Measurements from ENCODE around the gene TLR5.

GRCh38 chr1:223142795-223143536 is at the start of gene TLR5:
- peak; percentile 55 for TF ChIP-seq CTCF (conservative IDR thresholded peaks at IDR 0.05; ENCODE audit: low read depth, low read length)
- no peak for TF ChIP-seq USF2 (IDR thresholded peaks at IDR 0.05; ENCODE audit: low read depth, low read length)
- no peak for TF ChIP-seq MAZ (IDR thresholded peaks at IDR 0.05; ENCODE audit: borderline replicate concordance, low read depth, low read length)
- no peak for TF ChIP-seq POLR2A (IDR thresholded peaks at IDR 0.05; ENCODE audit: low read depth, low read length)
- no peak for TF ChIP-seq RFX5 (IDR thresholded peaks at IDR 0.05; ENCODE audit: low read depth, low read length)
- TF ChIP-seq MXI1 (IDR thresholded peaks at IDR 0.05; ENCODE audit: borderline replicate concordance, low read depth, low read length) = no peak
- peak; percentile 25 for TF ChIP-seq RAD21 (IDR thresholded peaks at IDR 0.05; ENCODE audit: low read length)
- TF ChIP-seq CEBPB (IDR thresholded peaks at IDR 0.05; ENCODE audit: low read depth, low read length) = no peak
- no peak for TF ChIP-seq MAFK (IDR thresholded peaks at IDR 0.05; ENCODE audit: low read depth, low read length)
- TF ChIP-seq BHLHE40 (IDR thresholded peaks at IDR 0.05; ENCODE audit: low read depth, low read length) = no peak
- TF ChIP-seq FOS (IDR thresholded peaks at IDR 0.05; ENCODE audit: low read depth, low read length) = no peak
